ENCODE data around the gene RTN1.

- TF ChIP-seq GATA2 (IDR thresholded peaks at IDR 0.05; ENCODE audit: low read depth, low read length) (no peak), GATA3 (IDR thresholded peaks at IDR 0.05; ENCODE audit: low read depth, low read length) (no peak)
These were observed 289.7 kb downstream of the RTN1 start for GRCh38 chr14:59580911-59581310.
